Astrocyte (in vitro differentiated cells and primary cell): ENCODE measurements around the gene TBC1D16. TPM values are rescaled to one million over a fixed set of nuclear protein-coding genes. Genes with fewer than 3 reads are reported as not detected.
A peak's percentile ranks its signal among the peaks of the same experiment; 100 is the strongest.

ENCODE experiments used
- DNase-seq: peaks from one replicate; pipeline ENCODE4 v3.0.0-alpha.2; 2010; ENCODE audit warnings: low read depth
- FAIRE-seq: peaks from 2 replicates; lab custom pipeline; 2011; peaks lifted over from hg19 to GRCh38; lab: Jason Lieb, UNC
- H2AFZ ChIP-seq: 2 replicates; pipeline ENCODE4 v1.6.0; 2012; ENCODE audit warnings: low read depth, low read length, inconsistent platforms
- H3K27ac ChIP-seq: 2 replicates; pipeline ENCODE4 v1.5.1; 2011; ENCODE audit warnings: low read depth, low read length, inconsistent platforms
- H3K27me3 ChIP-seq: 2 replicates; pipeline ENCODE4 v1.6.0; 2011; ENCODE audit warnings: low read length, inconsistent platforms; ENCODE audit not compliant: insufficient read depth
- H3K36me3 ChIP-seq: 2 replicates; pipeline ENCODE4 v1.5.1; 2011; ENCODE audit warnings: low read length, inconsistent platforms; ENCODE audit not compliant: insufficient read depth
- H3K4me1 ChIP-seq: 2 replicates; pipeline ENCODE4 v1.5.1; 2011; ENCODE audit warnings: low read length, inconsistent platforms; ENCODE audit not compliant: insufficient read depth
- H3K4me2 ChIP-seq: 2 replicates; pipeline ENCODE4 v1.6.0; 2012; ENCODE audit warnings: low read length, inconsistent platforms
- H3K4me3 ChIP-seq: 2 replicates; pipeline ENCODE4 v1.5.1; 2011; ENCODE audit warnings: low read depth, mild to moderate bottlenecking, low read length, inconsistent platforms; ENCODE audit not compliant: insufficient read depth
- H3K79me2 ChIP-seq: 2 replicates; pipeline ENCODE4 v1.6.0; 2012; ENCODE audit warnings: mild to moderate bottlenecking, low read length, inconsistent platforms; ENCODE audit not compliant: insufficient read depth
- H3K9ac ChIP-seq: 2 replicates; pipeline ENCODE4 v1.6.0; 2012; ENCODE audit warnings: mild to moderate bottlenecking, low read length, inconsistent platforms
- H3K9me3 ChIP-seq: 2 replicates; pipeline ENCODE4 v1.5.1; 2012; ENCODE audit warnings: low read depth, mild to moderate bottlenecking, low read length, inconsistent platforms; ENCODE audit not compliant: insufficient read depth
- H4K20me1 ChIP-seq: 2 replicates; pipeline ENCODE4 v1.6.0; 2012; ENCODE audit warnings: low read length, inconsistent platforms; ENCODE audit not compliant: insufficient read depth
- H3K27ac Mint-ChIP-seq: one replicate; pipeline ENCODE4 v1.8.0; 2021; ENCODE audit warnings: mild to moderate bottlenecking, mixed read lengths; ENCODE audit not compliant: unreplicated experiment
- H3K27me3 Mint-ChIP-seq: one replicate; pipeline ENCODE4 v1.8.0; 2021; ENCODE audit warnings: low read depth, mixed read lengths; ENCODE audit not compliant: unreplicated experiment
- H3K36me3 Mint-ChIP-seq: one replicate; pipeline ENCODE4 v1.8.0; 2021; ENCODE audit warnings: low read depth, mixed read lengths; ENCODE audit not compliant: unreplicated experiment
- H3K4me1 Mint-ChIP-seq: one replicate; pipeline ENCODE4 v1.8.0; 2021; ENCODE audit warnings: low read depth, mixed read lengths; ENCODE audit not compliant: unreplicated experiment
- H3K4me3 Mint-ChIP-seq: one replicate; pipeline ENCODE4 v1.8.0; 2021; ENCODE audit warnings: mild to moderate bottlenecking, moderate library complexity, mixed read lengths; ENCODE audit not compliant: unreplicated experiment
- H3K9me3 Mint-ChIP-seq: one replicate; pipeline ENCODE4 v1.8.0; 2021; ENCODE audit warnings: mild to moderate bottlenecking, mixed read lengths; ENCODE audit not compliant: unreplicated experiment
- CTCF ChIP-seq: IDR thresholded peaks from 2 replicates; pipeline ENCODE4 v1.5.1; 2011; ENCODE audit warnings: low read depth, mild to moderate bottlenecking, inconsistent platforms, low read length, moderate library complexity; ENCODE audit not compliant: insufficient read depth
- EZH2 ChIP-seq: IDR thresholded peaks from 2 replicates; pipeline ENCODE4 v1.6.1; 2012; ENCODE audit warnings: mild to moderate bottlenecking, low read length, inconsistent platforms; ENCODE audit not compliant: insufficient read depth
- total RNA-seq: library from RNA; stranded (reverse); gene quantifications from 2 replicates; pipeline ENCODE4 v1.2.1, GENCODE V29; 2021

Gene TBC1D16
- total RNA-seq, 1 donor from 2014 or later = 37.6 TPM

GRCh38 chr17:80082403-80083135 is 46.9 kb upstream of the TBC1D16 start:
- H3K4me3 ChIP-seq = no peak overlapping the region
- Mint-ChIP-seq H3K4me1 (peaks cover 5% of the 10 kb centered on the region), H3K27me3 (peaks cover 21% of the 10 kb centered on the region), H3K36me3 (peaks cover 2% of the 10 kb centered on the region), H3K4me3 (no peak overlapping the region), H3K27ac (no peak overlapping the region), H3K9me3 (no peaks in the 10 kb centered on the region)
- no peak overlapping the region for H3K9ac ChIP-seq
- DNase-seq (peak; percentile 45), FAIRE-seq (no peak)
- H3K27ac ChIP-seq = no peak overlapping the region
- H3K79me2 ChIP-seq = no peaks in the 10 kb centered on the region
- peaks cover 8% of the 10 kb centered on the region for H3K27me3 ChIP-seq
- peak overlapping the region; percentile 75 for H2AFZ ChIP-seq
- no peaks in the 10 kb centered on the region for H3K36me3 ChIP-seq
- peak overlapping the region; percentile 66 for H3K4me2 ChIP-seq
- H3K4me1 ChIP-seq = no peaks in the 10 kb centered on the region
- H4K20me1 ChIP-seq = no peaks in the 10 kb centered on the region
- no peaks in the 10 kb centered on the region for H3K9me3 ChIP-seq
- TF ChIP-seq CTCF (peak; percentile 58), EZH2 (no peak)

GRCh38 chr17:80081596-80081995 is 45.9 kb upstream of the TBC1D16 start:
- no peak overlapping the region for H2AFZ ChIP-seq
- FAIRE-seq = no peak
- H3K4me2 ChIP-seq = no peak overlapping the region
- H3K27ac ChIP-seq = no peak overlapping the region
- no peak overlapping the region for H3K27ac Mint-ChIP-seq
- no peak overlapping the region for H3K9ac ChIP-seq
- no peaks in the 10 kb centered on the region for H3K9me3 Mint-ChIP-seq
- no peak for DNase-seq
- no peaks in the 10 kb centered on the region for H4K20me1 ChIP-seq
- H3K27me3 ChIP-seq = peaks cover 3% of the 10 kb centered on the region
- no peaks in the 10 kb centered on the region for H3K36me3 ChIP-seq
- no peak overlapping the region for H3K4me3 Mint-ChIP-seq
- TF ChIP-seq CTCF = no peak
- TF ChIP-seq EZH2 = no peak
- H3K79me2 ChIP-seq = no peaks in the 10 kb centered on the region
- peaks cover 5% of the 10 kb centered on the region for H3K4me1 Mint-ChIP-seq
- peaks cover 14% of the 10 kb centered on the region for H3K27me3 Mint-ChIP-seq
- no peaks in the 10 kb centered on the region for H3K4me1 ChIP-seq
- peaks cover 2% of the 10 kb centered on the region for H3K36me3 Mint-ChIP-seq
- no peaks in the 10 kb centered on the region for H3K9me3 ChIP-seq
- H3K4me3 ChIP-seq = no peak overlapping the region

- Histone ChIP-seq H3K36me3 (no peaks in the 10 kb centered on the region), H3K9me3 (no peaks in the 10 kb centered on the region), H3K9ac (no peak overlapping the region), H3K79me2 (no peaks in the 10 kb centered on the region), H4K20me1 (no peaks in the 10 kb centered on the region), H3K27me3 (no peaks in the 10 kb centered on the region), H3K4me3 (no peak overlapping the region), H3K27ac (no peak overlapping the region), H3K4me1 (no peaks in the 10 kb centered on the region), H3K4me2 (no peak overlapping the region), H2AFZ (no peak overlapping the region)
- no peak for FAIRE-seq
- TF ChIP-seq CTCF (no peak), EZH2 (no peak)
- peaks cover 9% of the 10 kb centered on the region for H3K27me3 Mint-ChIP-seq
- H3K4me1 Mint-ChIP-seq = peaks cover 5% of the 10 kb centered on the region
- H3K27ac Mint-ChIP-seq = no peak overlapping the region
- no peak overlapping the region for H3K4me3 Mint-ChIP-seq
- DNase-seq = peak; percentile 44
- peaks cover 5% of the 10 kb centered on the region for H3K36me3 Mint-ChIP-seq
- H3K9me3 Mint-ChIP-seq = no peaks in the 10 kb centered on the region
These were observed 44.4 kb upstream of the TBC1D16 start for GRCh38 chr17:80080081-80080480.
